ENCODE results near the gene WDFY2.

The WDFY2 gene

DNA sequence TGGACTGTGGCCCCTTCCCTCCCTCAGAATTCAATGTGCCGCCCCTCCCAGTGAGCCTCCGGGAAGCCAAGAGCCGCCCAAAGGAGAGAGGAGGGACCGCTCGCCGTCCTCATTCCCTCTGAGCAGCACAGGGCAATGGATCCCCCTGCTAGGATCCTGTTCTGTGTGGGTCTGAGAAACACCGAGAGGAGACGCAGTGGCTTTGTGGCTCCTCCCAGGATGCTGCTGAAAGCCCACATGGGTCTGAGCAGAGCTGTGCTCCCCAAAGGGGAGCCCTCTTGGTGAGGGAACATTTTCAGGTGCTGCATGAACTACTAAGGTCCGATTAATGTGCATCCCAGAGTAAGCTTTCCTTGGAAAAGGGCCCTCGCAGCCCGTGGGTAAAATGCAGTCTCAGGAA lies 189.3 kb downstream of the WDFY2 start:
- no peak for DNase-seq

GRCh38 chr13:51776179-51776578 lies 191.9 kb downstream of the WDFY2 start:
- no peak for DNase-seq

- DNase-seq: no peak
Observed at GRCh38 chr13:51777921-51778320, 193.7 kb downstream of the WDFY2 start.

GRCh38 chr13:51778392-51778791 lies 194.1 kb downstream of the WDFY2 start:
- no peak for DNase-seq

GRCh38 chr13:51780099-51780498 lies 195.8 kb downstream of the WDFY2 start:
- no peak for DNase-seq

- peak in 1 of 2 donors; percentile 18 for DNase-seq
Observed at GRCh38 chr13:51781246-51782022, 197.2 kb downstream of the WDFY2 start.

- DNase-seq: no peak
Observed at GRCh38 chr13:51782026-51782710, 197.9 kb downstream of the WDFY2 start.

DNA sequence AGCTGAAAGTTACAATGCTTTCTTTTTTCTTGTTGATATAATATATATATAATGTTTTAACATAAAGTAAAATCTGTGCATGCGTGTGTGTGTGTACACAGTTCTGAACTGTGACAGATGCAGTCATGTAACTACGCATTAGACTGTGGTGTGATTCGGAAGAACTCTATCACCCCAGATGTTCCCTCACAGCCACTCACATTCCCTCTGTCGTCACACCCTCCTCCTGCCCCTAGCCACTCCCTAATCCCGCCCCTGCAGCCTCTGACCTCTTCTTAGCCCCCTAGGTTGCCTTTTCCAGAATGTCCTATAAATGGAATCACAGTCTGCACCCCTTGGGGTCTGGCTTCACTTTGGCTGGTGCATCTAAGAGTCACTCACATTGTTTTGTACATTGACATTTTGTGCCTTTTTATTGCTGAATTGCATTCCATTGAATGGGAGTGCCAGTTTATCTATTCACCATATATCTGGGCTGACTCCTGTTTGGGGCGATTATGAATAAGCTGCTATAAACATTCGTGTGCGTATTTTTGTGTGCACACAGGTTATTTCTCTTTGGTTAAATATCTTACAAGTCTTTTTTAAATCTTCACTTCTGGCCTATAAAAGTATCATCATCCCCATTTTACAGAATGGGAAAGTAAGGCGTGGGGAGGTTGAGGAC lies 199.3 kb downstream of the WDFY2 start:
- DNase-seq: no peak

- DNase-seq: no peak
Observed at GRCh38 chr13:51784097-51784496, 199.8 kb downstream of the WDFY2 start.

DNA sequence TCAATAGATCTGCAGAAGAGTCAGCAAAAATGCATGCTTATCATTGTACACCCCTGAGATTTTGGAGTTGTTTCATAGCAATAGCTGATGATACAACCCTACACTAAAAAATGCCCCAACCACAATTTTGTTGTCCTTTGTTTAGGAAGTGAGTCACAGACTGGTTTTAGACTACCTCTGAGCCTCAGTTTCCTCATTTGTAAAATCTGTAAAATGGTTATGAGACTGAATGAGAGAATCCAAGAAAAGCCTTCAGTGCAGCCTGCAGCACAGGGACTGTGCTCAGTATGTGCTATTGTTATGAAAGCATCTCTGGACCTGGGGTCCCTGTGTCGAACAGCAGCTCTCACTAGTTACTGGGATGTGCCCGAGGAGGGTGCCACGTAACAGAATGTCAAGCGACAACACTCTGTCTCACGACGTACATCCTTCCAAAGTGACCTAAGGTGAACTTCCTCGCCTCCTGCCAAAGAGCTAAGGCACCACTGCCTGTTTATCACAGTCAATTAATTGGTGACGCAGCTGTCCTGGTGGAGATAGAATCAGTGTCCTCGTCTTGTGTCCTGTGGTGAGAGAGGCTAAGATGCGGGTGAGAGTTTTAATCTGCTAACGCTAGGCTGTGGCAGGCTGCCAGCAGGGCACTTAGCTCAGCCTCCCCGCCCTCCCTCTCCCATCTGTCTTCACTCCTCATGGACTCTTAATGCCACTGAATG lies 201.6 kb downstream of the WDFY2 start:
- no peak for DNase-seq

DNA sequence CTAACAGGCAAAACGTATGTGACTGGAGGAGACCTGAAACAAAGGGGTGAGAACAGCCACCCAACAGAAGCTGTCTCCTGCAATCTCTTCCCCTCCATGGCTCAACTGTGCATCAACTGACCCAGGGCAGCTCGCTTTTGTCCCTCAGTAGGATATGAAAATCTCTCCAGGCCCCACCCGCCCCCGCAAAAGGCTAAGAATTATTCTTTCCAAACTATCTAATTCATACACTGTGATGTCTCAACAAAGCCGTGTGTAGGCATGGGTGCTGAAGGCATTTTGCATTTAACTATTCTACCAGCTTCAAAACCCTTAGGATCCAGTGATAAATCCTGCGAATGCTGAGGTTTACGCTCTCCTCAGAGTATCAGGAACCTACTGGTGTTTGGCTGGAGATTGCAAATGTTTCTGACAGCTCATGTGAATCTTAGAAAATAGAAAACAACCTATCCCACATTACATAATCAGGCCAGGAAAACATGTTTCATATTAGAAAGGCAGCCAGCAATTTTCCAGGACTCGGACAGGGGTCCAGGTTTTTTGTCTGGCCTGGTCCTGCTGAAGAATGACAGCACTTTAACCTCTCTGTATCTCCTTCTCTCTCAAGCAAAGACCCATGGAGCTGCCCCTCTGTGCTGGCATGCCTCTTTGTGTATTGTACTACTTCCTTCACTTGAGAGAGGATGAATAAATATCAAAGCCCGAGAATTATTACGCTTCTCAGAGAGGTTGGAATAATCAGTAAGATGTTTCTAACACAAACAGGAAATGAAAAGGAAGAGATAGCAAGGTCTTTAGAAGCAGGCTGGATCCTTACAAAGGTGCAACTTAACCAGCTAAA lies 202.4 kb downstream of the WDFY2 start:
- peak in 1 of 2 donors; percentile 10 for DNase-seq

- DNase-seq: peak; percentile 66 to 70
Observed at GRCh38 chr13:51793570-51794271, 209.5 kb downstream of the WDFY2 start.

- DNase-seq: no peak
Observed at GRCh38 chr13:51794964-51795363, 210.7 kb downstream of the WDFY2 start.

DNA sequence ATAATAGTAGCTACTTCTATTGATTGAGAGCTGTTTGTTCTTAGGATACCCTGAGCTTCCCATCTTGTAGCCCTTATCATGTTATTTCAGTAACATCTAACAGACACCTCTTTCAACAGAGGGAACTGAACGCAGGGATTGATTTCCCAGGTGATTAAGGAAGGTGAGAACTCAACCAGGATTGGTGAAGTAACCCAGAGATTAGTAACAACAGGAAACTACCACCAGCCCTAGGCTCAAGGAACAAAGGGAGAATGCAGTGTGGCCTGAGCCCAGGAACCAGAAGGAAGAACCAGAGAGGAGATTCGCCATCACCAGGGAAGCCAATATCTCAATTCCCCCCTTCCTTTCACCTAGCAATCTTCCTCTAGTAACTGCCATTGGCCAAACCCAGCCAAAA lies 211.2 kb downstream of the WDFY2 start:
- no peak for DNase-seq

- DNase-seq: no peak
Observed at GRCh38 chr13:51796546-51796945, 212.3 kb downstream of the WDFY2 start.

DNA sequence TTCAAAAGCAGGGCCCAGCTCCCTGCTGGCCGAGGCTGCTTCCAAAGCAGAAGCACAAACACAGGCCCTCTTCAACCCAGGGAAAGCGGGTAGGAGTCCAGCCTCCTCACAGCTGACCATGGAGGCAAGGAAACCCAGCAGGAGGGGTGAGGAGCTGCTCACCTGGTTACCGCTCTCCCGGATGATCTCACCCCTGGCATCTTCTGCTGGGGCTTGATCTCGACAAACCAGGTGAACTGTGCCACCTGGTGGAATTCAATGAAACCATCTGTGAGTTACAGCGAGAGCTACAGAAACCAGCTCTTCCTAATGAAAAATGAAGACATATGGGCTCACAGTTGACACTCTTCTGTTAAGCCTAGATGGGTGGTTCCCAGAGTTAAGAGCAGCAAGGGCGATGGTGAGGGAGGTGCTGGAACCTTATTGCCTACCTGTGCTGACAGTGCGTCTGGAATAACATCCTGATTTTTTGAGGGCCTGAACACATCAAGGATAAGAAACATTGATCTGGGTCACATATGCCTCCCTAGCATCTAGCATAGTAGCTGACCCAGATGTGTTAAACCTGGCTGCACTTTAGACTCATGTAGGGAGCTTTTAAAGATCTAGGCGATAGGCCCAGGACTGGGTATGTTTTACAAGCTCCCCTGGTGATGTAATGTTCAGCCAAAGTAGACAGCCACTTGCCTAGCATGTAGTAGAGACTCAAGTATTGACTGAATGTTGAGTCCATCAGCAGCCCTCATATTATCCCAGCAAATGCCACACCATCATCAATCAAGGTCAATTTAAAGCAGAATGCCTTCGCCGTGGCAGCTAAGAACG lies 213.6 kb downstream of the WDFY2 start:
- DNase-seq: no peak

DNA sequence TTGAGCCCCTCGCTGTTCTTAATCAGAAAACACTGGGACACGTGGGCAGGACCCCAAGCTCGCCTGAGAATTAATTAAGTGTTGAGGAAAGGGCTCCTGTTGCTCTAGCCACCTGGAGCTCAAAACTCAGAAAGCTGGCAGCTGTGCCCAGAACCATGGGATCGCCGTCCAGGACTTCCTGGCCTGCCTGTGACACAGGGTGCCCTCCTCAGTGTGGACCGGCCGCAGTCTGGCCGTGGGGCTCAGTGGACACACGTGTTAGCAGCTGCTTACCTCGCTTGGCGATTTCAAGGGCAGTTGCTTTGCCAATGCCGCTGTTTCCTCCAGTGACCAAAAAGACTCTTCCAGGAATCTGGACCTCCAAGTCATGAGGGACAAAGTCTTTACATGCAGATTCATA lies 215.0 kb downstream of the WDFY2 start:
- no peak for DNase-seq

- DNase-seq: no peak
Observed at GRCh38 chr13:51800486-51800885, 216.2 kb downstream of the WDFY2 start.

- peak; percentile 39 to 48 for DNase-seq
Observed at GRCh38 chr13:51801631-51802099, 217.4 kb downstream of the WDFY2 start.

All from inflammatory macrophage (primary cell).